Neural cell (in vitro differentiated cells): ENCODE data around the gene B3GALT6.
"Not testable (repeated sequence)": the region's sequence is repeated elsewhere in the genome, so short reads cannot be mapped to it uniquely, and the experiment has no call there.

Experiments used
- EP300 ChIP-seq: fragments of 450-650 bp; conservative IDR thresholded peaks from 2 replicates; pipeline ENCODE4 v1.6.1; 2014; ENCODE audit warnings: antibody characterized with exemption, mild to moderate bottlenecking, moderate library complexity; ENCODE audit not compliant: poor library complexity, severe bottlenecking
- EZH2 ChIP-seq: fragments of 200-600, 300-800 bp; shearing (Covaris generic), sonication (generic); IDR thresholded peaks from 2 replicates; pipeline ENCODE4 v1.6.1; 2014; ENCODE audit warnings: antibody characterized with exemption, low read length, borderline replicate concordance, mild to moderate bottlenecking; ENCODE audit not compliant: insufficient read depth, poor library complexity, severe bottlenecking
- MXI1 ChIP-seq: fragments of 450-650 bp; conservative IDR thresholded peaks from 2 replicates; pipeline ENCODE4 v1.6.1; 2014; ENCODE audit warnings: antibody characterized with exemption, mild to moderate bottlenecking; ENCODE audit not compliant: poor library complexity, severe bottlenecking
- POLR2AphosphoS5 ChIP-seq: IDR thresholded peaks from 2 replicates; pipeline ENCODE4 v1.6.1; 2012
- RAD21 ChIP-seq: fragments of 450-650 bp; conservative IDR thresholded peaks from 2 replicates; pipeline ENCODE4 v1.6.1; 2014; ENCODE audit warnings: antibody characterized with exemption, mild to moderate bottlenecking, moderate library complexity
- REST ChIP-seq: IDR thresholded peaks from 2 replicates; pipeline ENCODE4 v1.6.1; 2012; ENCODE audit warnings: borderline replicate concordance
- SMC3 ChIP-seq: fragments of 450-650 bp; conservative IDR thresholded peaks from 2 replicates; pipeline ENCODE4 v1.6.1; 2014; ENCODE audit warnings: antibody characterized with exemption, mild to moderate bottlenecking, moderate library complexity; ENCODE audit not compliant: poor library complexity
- TAF1 ChIP-seq: IDR thresholded peaks from 2 replicates; pipeline ENCODE4 v1.6.1; 2012; ENCODE audit warnings: low read depth
- TF ChIP-seq, protein P1 (sequence below): fragments of 450-650 bp; IDR thresholded peaks from 2 replicates; pipeline ENCODE4 v1.5.1; 2014; ENCODE audit warnings: antibody characterized with exemption, mild to moderate bottlenecking, moderate library complexity; ENCODE audit not compliant: poor library complexity, severe bottlenecking

- TF ChIP-seq POLR2AphosphoS5, REST, RAD21, TAF1, EZH2, EP300, SMC3, MXI1: not testable (repeated sequence)
- TF ChIP-seq, protein P1, sequence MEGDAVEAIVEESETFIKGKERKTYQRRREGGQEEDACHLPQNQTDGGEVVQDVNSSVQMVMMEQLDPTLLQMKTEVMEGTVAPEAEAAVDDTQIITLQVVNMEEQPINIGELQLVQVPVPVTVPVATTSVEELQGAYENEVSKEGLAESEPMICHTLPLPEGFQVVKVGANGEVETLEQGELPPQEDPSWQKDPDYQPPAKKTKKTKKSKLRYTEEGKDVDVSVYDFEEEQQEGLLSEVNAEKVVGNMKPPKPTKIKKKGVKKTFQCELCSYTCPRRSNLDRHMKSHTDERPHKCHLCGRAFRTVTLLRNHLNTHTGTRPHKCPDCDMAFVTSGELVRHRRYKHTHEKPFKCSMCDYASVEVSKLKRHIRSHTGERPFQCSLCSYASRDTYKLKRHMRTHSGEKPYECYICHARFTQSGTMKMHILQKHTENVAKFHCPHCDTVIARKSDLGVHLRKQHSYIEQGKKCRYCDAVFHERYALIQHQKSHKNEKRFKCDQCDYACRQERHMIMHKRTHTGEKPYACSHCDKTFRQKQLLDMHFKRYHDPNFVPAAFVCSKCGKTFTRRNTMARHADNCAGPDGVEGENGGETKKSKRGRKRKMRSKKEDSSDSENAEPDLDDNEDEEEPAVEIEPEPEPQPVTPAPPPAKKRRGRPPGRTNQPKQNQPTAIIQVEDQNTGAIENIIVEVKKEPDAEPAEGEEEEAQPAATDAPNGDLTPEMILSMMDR: not testable (repeated sequence)
These were observed 36.3 kb upstream of the B3GALT6 start for GRCh38 chr1:1195726-1196125.
